IMR-90 (cell line): Measurements from ENCODE around the gene CNIH2. TPM values are rescaled to one million over a fixed set of nuclear protein-coding genes. Genes with fewer than 3 reads are reported as not detected.

ENCODE experiments used
- ATAC-seq: fragments of 200-7000 bp; cut with Tn5 transposase; 2 replicates; pipeline ENCODE4 v1.9.1; 2020; ENCODE audit warnings: low read depth, mild to moderate bottlenecking, moderate library complexity
- Bru-seq: library from RNA; stranded (reverse); fragments of 400-500 nt; gene quantifications from one replicate; lab custom pipeline; 2021; lab: Mats Ljungman, UMichigan
- BruChase-seq, 2 experiments: library from RNA; stranded (reverse); fragments of 400-500 nt; gene quantifications; one replicate each; lab custom pipeline; 2021; lab: Mats Ljungman, UMichigan
- BruUV-seq: library from RNA; stranded (reverse); fragments of 400-500 nt; replicated peaks from 2 replicates; lab custom pipeline; 2021; lab: Mats Ljungman, UMichigan
- CTCF ChIA-PET: fragments of 300-600 bp; formaldehyde crosslinking; extraction: SDS; loops from one replicate; lab custom pipeline; 2021; ENCODE audit warnings: antibody characterized with exemption; lab: Yijun Ruan, JAX
- POLR2A ChIA-PET: fragments of 300-600 bp; sonication (Branson Sonifier 250); formaldehyde crosslinking; loops from one replicate; lab custom pipeline; 2022; ENCODE audit warnings: antibody characterized with exemption; ENCODE audit not compliant: unreplicated experiment; lab: Charles Lee
- DNase-seq: peaks from one replicate; pipeline ENCODE4 v3.0.0; 2013
- H2AFZ ChIP-seq: replicated peaks from 2 replicates; pipeline ENCODE3; 2013; ENCODE audit warnings: low read length, mild to moderate bottlenecking; ENCODE audit not compliant: poor library complexity
- H2AK5ac ChIP-seq: 2 replicates; pipeline ENCODE4 v1.6.1; 2013; ENCODE audit warnings: low read depth, low read length, inconsistent platforms
- H2AK9ac ChIP-seq: replicated peaks from 2 replicates; pipeline ENCODE3; 2013; ENCODE audit warnings: mild to moderate bottlenecking, low read depth, low read length, moderate library complexity; ENCODE audit not compliant: poor library complexity
- H2BK120ac ChIP-seq: 2 replicates; pipeline ENCODE4 v1.6.1; 2013; ENCODE audit warnings: low read depth, low read length, inconsistent platforms
- H2BK15ac ChIP-seq: 3 replicates; pipeline ENCODE4 v1.6.1; 2013; ENCODE audit warnings: low read depth, low read length, inconsistent platforms
- H2BK20ac ChIP-seq: 2 replicates; pipeline ENCODE4 v1.6.1; 2013; ENCODE audit warnings: low read depth, mild to moderate bottlenecking, inconsistent platforms, low read length, moderate library complexity
- H2BK5ac ChIP-seq: 2 replicates; pipeline ENCODE4 v1.6.1; 2013; ENCODE audit warnings: mild to moderate bottlenecking, low read depth, low read length, inconsistent platforms; ENCODE audit not compliant: poor library complexity, severe bottlenecking
- H3K14ac ChIP-seq: replicated peaks from 2 replicates; pipeline ENCODE4 v1.6.1; 2013; ENCODE audit warnings: low read depth, low read length, inconsistent platforms
- H3K18ac ChIP-seq: 2 replicates; pipeline ENCODE4 v1.6.1; 2013; ENCODE audit warnings: low read depth, low read length, control low read depth
- H3K23ac ChIP-seq: 2 replicates; pipeline ENCODE4 v1.6.1; 2013; ENCODE audit warnings: low read depth, low read length, inconsistent platforms
- H3K27ac ChIP-seq: 2 replicates; pipeline ENCODE4 v1.5.1; 2013; ENCODE audit warnings: mild to moderate bottlenecking, control low read depth, low read length; ENCODE audit not compliant: insufficient read depth
- H3K27me3 ChIP-seq: 2 replicates; pipeline ENCODE4 v1.6.1; 2013; ENCODE audit warnings: low read length; ENCODE audit not compliant: control insufficient read depth, insufficient read depth
- H3K36me3 ChIP-seq: 2 replicates; pipeline ENCODE4 v1.6.1; 2013; ENCODE audit warnings: low read length, mixed read lengths; ENCODE audit not compliant: control insufficient read depth, insufficient read depth
- H3K4ac ChIP-seq: 2 replicates; pipeline ENCODE4 v1.6.1; 2013; ENCODE audit warnings: low read depth, low read length, inconsistent platforms
- H3K4me1 ChIP-seq: 2 replicates; pipeline ENCODE4 v1.6.1; 2013; ENCODE audit warnings: low read length, mixed read lengths; ENCODE audit not compliant: control insufficient read depth, insufficient read depth
- H3K4me2 ChIP-seq: 2 replicates; pipeline ENCODE4 v1.6.1; 2013; ENCODE audit warnings: low read depth, mild to moderate bottlenecking, control low read depth, low read length, moderate library complexity
- H3K4me3 ChIP-seq: 2 replicates; pipeline ENCODE4 v1.5.1; 2013; ENCODE audit warnings: low read depth, mild to moderate bottlenecking, control low read depth, low read length, moderate library complexity; ENCODE audit not compliant: insufficient read depth
- H3K56ac ChIP-seq: 2 replicates; pipeline ENCODE4 v1.6.1; 2013; ENCODE audit warnings: low read length, inconsistent platforms; ENCODE audit not compliant: insufficient read depth; ENCODE audit errors: extremely low read depth
- H3K79me1 ChIP-seq, 2 experiments: 2 replicates each; pipeline ENCODE4 v1.6.1; 2013; ENCODE audit warnings: low read length in 2 of 2, inconsistent platforms in 1 of 2, low read depth in 1 of 2
- H3K9ac ChIP-seq: 2 replicates; pipeline ENCODE4 v1.6.1; 2013; ENCODE audit warnings: low read depth, low read length, control low read depth
- H3K9me1 ChIP-seq: 2 replicates; pipeline ENCODE4 v1.6.1; 2013; ENCODE audit warnings: low read length, inconsistent platforms; ENCODE audit not compliant: insufficient read depth
- H3K9me3 ChIP-seq: 2 replicates; pipeline ENCODE4 v1.6.1; 2013; ENCODE audit warnings: low read length; ENCODE audit not compliant: control insufficient read depth, insufficient read depth
- H4K20me1 ChIP-seq: 2 replicates; pipeline ENCODE4 v1.6.1; 2013; ENCODE audit warnings: low read length, inconsistent platforms; ENCODE audit not compliant: insufficient read depth
- H4K5ac ChIP-seq: 2 replicates; pipeline ENCODE4 v1.6.1; 2013; ENCODE audit warnings: mild to moderate bottlenecking, low read depth, low read length, control low read depth
- H4K8ac ChIP-seq, 2 experiments: 2 replicates each; pipeline ENCODE4 v1.6.1; 2013; ENCODE audit warnings: low read depth in 2 of 2, low read length in 2 of 2, control low read depth in 1 of 2, inconsistent platforms in 1 of 2
- H4K91ac ChIP-seq: 2 replicates; pipeline ENCODE4 v1.6.1; 2013; ENCODE audit warnings: low read depth, low read length, inconsistent platforms; ENCODE audit not compliant: insufficient read depth
- MAZ ChIP-seq: IDR thresholded peaks from 2 replicates; pipeline ENCODE4 v1.6.1; 2012; ENCODE audit warnings: low read depth, mild to moderate bottlenecking, low read length, improper control_type of control experiment, moderate library complexity, borderline replicate concordance
- POLR2A ChIP-seq: IDR thresholded peaks from 2 replicates; pipeline ENCODE4 v1.6.1; 2012; ENCODE audit warnings: mild to moderate bottlenecking, low read depth, low read length
- WGBS, 2 experiments: methylation state at CpG; one replicate each; pipeline versions ENCODE4 v1.1.5 to v1.1.7; 2013; ENCODE audit warnings: missing lambda C conversion rate in 2 of 2; ENCODE audit not compliant: insufficient read length in 1 of 2; ENCODE audit errors: extremely low coverage in 2 of 2; 5-methylcytosine and 5-hydroxymethylcytosine counted together
- dilution Hi-C: fragments of 300-500 bp; cut with HindIII; formaldehyde crosslinking; loops from one replicate; pipeline ENCODE4 v1.14.3; 2018; ENCODE audit warnings: low sequenced_read_pairs; ENCODE audit not compliant: unreplicated experiment
- in situ Hi-C: fragments of 300-500 bp; cut with MboI; formaldehyde crosslinking; loops from 3 replicates; pipeline ENCODE4 v1.14.3; 2019; ENCODE audit warnings: low sequenced_read_pairs, inconsistent platforms, mixed read lengths
- intact Hi-C: fragments of 100-400 bp; cut with micrococcal nuclease; formaldehyde crosslinking; loops from 2 replicates; pipeline ENCODE4 v1.10.0; 2022
- long read RNA-seq: library from polyadenylated mRNA; unstranded; transcript quantifications from one replicate; pipeline ENCODE4 v2.0.0, GENCODE V29; 2021; ENCODE audit not compliant: unreplicated experiment
- polyA plus RNA-seq, 3 experiments: library from polyadenylated mRNA; depleted of rRNA; stranded (reverse); fragments of >200 nt; gene quantifications; 2 replicates each; pipeline ENCODE4 v1.2.3, GENCODE V29; 2012; ENCODE audit warnings: low replicate concordance in 1 of 3
- total RNA-seq: library from RNA; depleted of rRNA; stranded (reverse); fragments of >200 nt; gene quantifications from 2 replicates; pipeline ENCODE4 v1.2.3, GENCODE V29; 2012; rRNA removed

CNIH2 gene
- total RNA-seq (0.54 and 0.83 TPM in 2 replicates), polyA plus RNA-seq (2012; rRNA removed) (3.4 and 5.2 TPM in 2 replicates), Bru-seq, nascent RNA (percentile 39 among the genes with signal in this experiment), BruChase-seq, experiment 1, labeled RNA remaining after a 6-hour chase (percentile 37 among the genes with signal in this experiment), BruChase-seq, experiment 2, labeled RNA remaining after a 2-hour chase (percentile 39 among the genes with signal in this experiment)
- polyA plus RNA-seq (2012; cell fraction: cytosol; rRNA removed), result 3.2 and 6.7 TPM in 2 replicates
- polyA plus RNA-seq (2012; cell fraction: nucleus; rRNA removed; ENCODE audit: low replicate concordance), result 4.2 and 9.4 TPM in 2 replicates
- long read RNA-seq, partial matches to known transcripts, result 1 of 2 reads
- long read RNA-seq, other reads (novel, unspliced or antisense), result 0 of 2 reads

DNA sequence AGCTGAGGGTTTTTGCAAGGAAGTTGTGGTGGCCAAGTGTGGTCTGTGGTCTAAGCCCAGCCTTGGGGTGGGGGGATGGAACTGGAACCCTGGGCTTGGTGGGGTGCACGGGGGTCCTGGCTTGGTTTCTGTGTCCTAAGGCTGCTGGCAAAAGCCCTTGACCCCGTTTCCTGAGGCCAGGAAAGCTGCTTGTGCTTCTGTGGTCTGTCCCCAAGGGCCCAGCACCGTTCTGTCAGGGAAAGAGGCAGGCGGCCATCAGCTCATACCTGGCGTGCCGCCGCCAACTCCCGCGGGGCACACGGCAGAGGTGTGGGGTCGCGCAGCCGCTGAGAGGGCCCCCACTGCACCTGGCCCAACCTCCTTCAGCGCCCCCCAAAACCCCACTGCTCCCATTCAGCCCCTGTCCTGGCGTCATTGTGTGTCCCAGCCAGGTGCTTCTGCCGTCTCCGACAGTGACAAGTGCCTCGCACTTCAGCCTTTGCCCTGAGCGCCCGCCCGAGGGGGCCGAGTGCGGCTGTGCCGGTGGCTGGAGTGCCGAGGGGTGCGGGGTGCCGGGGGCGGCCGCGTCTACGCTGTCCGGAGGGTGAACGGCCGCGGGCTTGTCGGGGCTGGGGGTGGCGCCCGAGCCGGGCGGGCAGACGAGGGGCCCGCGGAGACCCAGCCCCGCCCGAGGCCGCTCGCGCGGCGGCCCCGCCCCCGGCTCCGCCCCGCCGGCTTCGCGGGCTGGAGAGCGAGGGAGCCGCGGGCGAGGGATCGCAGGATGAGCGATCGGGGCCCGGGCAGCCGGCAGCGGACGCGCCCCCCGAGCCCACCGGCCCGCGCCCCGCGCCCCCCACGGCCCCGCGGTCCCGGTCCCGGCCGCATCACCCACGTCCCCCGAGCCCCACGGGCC lies at the start of gene CNIH2:
CNIH2 (plus strand) TSS at position 705 of the 892 bp plus-strand sequence. CDS start 282 bp downstream, outside the sequence.
- Histone ChIP-seq H3K36me3 (peaks cover 35% of the 10 kb centered on the region), H4K8ac (no peak within 1 kb of the TSS), H4K5ac (no peak within 1 kb of the TSS), H2AK9ac (peak within 1 kb of the TSS; percentile 88), H2BK20ac (no peak within 1 kb of the TSS), H3K27ac (no peak within 1 kb of the TSS; the same call in 1 of the 2 replicates), H3K27me3 (no peaks in the 10 kb centered on the region; the same call in 1 of the 2 replicates), H3K4me3 (peak within 1 kb of the TSS; percentile 38), H2BK120ac (no peak within 1 kb of the TSS), H3K9me1 (peaks cover 6% of the 10 kb centered on the region; the same call in 1 of the 2 replicates), H3K18ac (no peak within 1 kb of the TSS), H3K79me1 (peaks cover 4 to 11% of the 10 kb centered on the region in 2 experiments; a peak in 2 of 4 replicates), H3K4me2 (peak within 1 kb of the TSS; percentile 70), H3K23ac (peak within 1 kb of the TSS; percentile 61; the same call in 1 of the 2 replicates), H2BK5ac (no peak within 1 kb of the TSS), H3K14ac (no peak within 1 kb of the TSS), H2AK5ac (peak within 1 kb of the TSS; percentile 67; the same call in 1 of the 2 replicates), H3K9ac (0 out of 2 replicates have a peak within 1 kb of the TSS, but pooled peaks have one; percentile 33), H3K4ac (no peak within 1 kb of the TSS), H2BK15ac (no peak within 1 kb of the TSS), H4K91ac (no peak within 1 kb of the TSS), H4K20me1 (peaks cover 29% of the 10 kb centered on the region), H3K4me1 (peaks cover 5% of the 10 kb centered on the region; the same call in 1 of the 2 replicates), H3K56ac (no peak within 1 kb of the TSS), H2AFZ (peak within 1 kb of the TSS; percentile 79), H3K9me3 (no peaks in the 10 kb centered on the region)
- ChIA-PET POLR2A (no interaction called here), CTCF (no interaction called here)
- dilution Hi-C loops, result no loop called here
- intact Hi-C loops, result no loop called here
- BruUV-seq, result no TSS peak
- DNase-seq (no peak), ATAC-seq (peak; percentile 71)
- in situ Hi-C loops, result no loop called here
- 17% methylated on average over 29 of the region's 84 CpGs; no CpG with 5 or more reads in 1 of the 2 experiments for WGBS, 2 experiments
- peak; percentile 31; the same call in 1 of the 2 replicates for TF ChIP-seq MAZ
- TF ChIP-seq POLR2A, result no peak
